SU-DHL-6 (cell line): Measurements from ENCODE around the gene AJAP1.

Experiments
- CTCF ChIP-seq: fragments of 200-600 bp; sonication (generic); IDR thresholded peaks from one replicate; pipeline ENCODE4 v1.5.1; 2017; ENCODE audit warnings: antibody characterized with exemption, mild to moderate bottlenecking, low read length, moderate library complexity; ENCODE audit not compliant: insufficient read depth, poor library complexity, severe bottlenecking
- EZH2phosphoT487 ChIP-seq: fragments of 200-600 bp; sonication (generic), shearing (Covaris generic); conservative IDR thresholded peaks from 2 replicates; pipeline ENCODE4 v1.6.1; 2018; ENCODE audit warnings: mild to moderate bottlenecking, antibody characterized with exemption, low read length, moderate library complexity, mixed read lengths

- TF ChIP-seq CTCF: no peak
- no peak for TF ChIP-seq EZH2phosphoT487
Measured at GRCh38 chr1:4755864-4756504, 101.6 kb downstream of the AJAP1 start.
